Calu3 (cell line): ENCODE measurements around the gene SIRPD. TPM values are rescaled to one million over a fixed set of nuclear protein-coding genes. Genes with fewer than 3 reads are reported as not detected.

Source experiments
- BruUV-seq: library from RNA; stranded (reverse); fragments of 400-500 nt; replicated peaks from 2 replicates; lab custom pipeline; 2021; lab: Mats Ljungman, UMichigan
- CTCF ChIA-PET: fragments of 300-600 bp; sonication (Branson Sonifier 250); formaldehyde crosslinking; loops from one replicate; lab custom pipeline; 2022; ENCODE audit warnings: antibody characterized with exemption; lab: Charles Lee
- DNase-seq: peaks from one replicate; pipeline ENCODE4 v3.0.0; 2022
- H3K27ac Mint-ChIP-seq: one replicate; pipeline ENCODE4 v1.8.0; 2022; ENCODE audit warnings: mixed read lengths; ENCODE audit not compliant: unreplicated experiment
- H3K27me3 Mint-ChIP-seq: one replicate; pipeline ENCODE4 v1.8.0; 2022; ENCODE audit warnings: mixed read lengths; ENCODE audit not compliant: unreplicated experiment
- H3K36me3 Mint-ChIP-seq: one replicate; pipeline ENCODE4 v1.8.0; 2022; ENCODE audit warnings: mild to moderate bottlenecking, moderate library complexity, mixed read lengths; ENCODE audit not compliant: insufficient read depth, unreplicated experiment
- H3K4me1 Mint-ChIP-seq: one replicate; pipeline ENCODE4 v1.8.0; 2022; ENCODE audit warnings: mild to moderate bottlenecking, low read depth, mixed read lengths; ENCODE audit not compliant: unreplicated experiment
- H3K4me3 Mint-ChIP-seq: one replicate; pipeline ENCODE4 v1.8.0; 2022; ENCODE audit warnings: mild to moderate bottlenecking, low read depth, moderate library complexity, mixed read lengths; ENCODE audit not compliant: unreplicated experiment
- H3K9me3 Mint-ChIP-seq: one replicate; pipeline ENCODE4 v1.8.0; 2022; ENCODE audit warnings: low read depth, mixed read lengths; ENCODE audit not compliant: unreplicated experiment
- CTCF ChIP-seq: fragments of 200-600 bp; IDR thresholded peaks from one replicate; pipeline ENCODE4 v1.8.0; 2022; ENCODE audit warnings: antibody characterized with exemption; ENCODE audit not compliant: unreplicated experiment
- intact Hi-C: fragments of 100-400 bp; cut with micrococcal nuclease; formaldehyde crosslinking; loops from one replicate; pipeline ENCODE4 v1.10.0; 2022; ENCODE audit not compliant: unreplicated experiment
- total RNA-seq: library from RNA; stranded (reverse); gene quantifications from 2 replicates; pipeline ENCODE4 v1.2.3, GENCODE V29; 2022

SIRPD gene
- total RNA-seq, 1 experiment from 2014 or later: not detected

GRCh38 chr20:1508574-1508973 lies 48.9 kb downstream of the SIRPD start:
- BruUV-seq: no TSS peak
- Mint-ChIP-seq H3K4me1 (peaks cover 17% of the 10 kb centered on the region), H3K27ac (no peak overlapping the region), H3K9me3 (peaks cover 4% of the 10 kb centered on the region), H3K36me3 (no peaks in the 10 kb centered on the region), H3K4me3 (no peak overlapping the region), H3K27me3 (peaks cover 25% of the 10 kb centered on the region)
- DNase-seq: no peak
- no peak for TF ChIP-seq CTCF
- CTCF ChIA-PET: interaction anchor here (2.5 kb wide), 1 partner anchor 269 kb away, joined by 8 read pairs; no protein-coding TSS in a partner anchor
- intact Hi-C loops: loop anchor here (2.0 to 5.0 kb wide), 3 partner anchors 129 to 292 kb away; no protein-coding TSS in a partner anchor

- no peak overlapping the region for H3K4me3 Mint-ChIP-seq
- peaks cover 19% of the 10 kb centered on the region for H3K27me3 Mint-ChIP-seq
- H3K4me1 Mint-ChIP-seq: peaks cover 23% of the 10 kb centered on the region
- intact Hi-C loops: loop anchor here (5.0 kb wide), 1 partner anchor 130 kb away; no protein-coding TSS in a partner anchor
- no TSS peak for BruUV-seq
- H3K9me3 Mint-ChIP-seq: no peaks in the 10 kb centered on the region
- no peak for TF ChIP-seq CTCF
- no peak overlapping the region for H3K27ac Mint-ChIP-seq
- no peak for DNase-seq
- CTCF ChIA-PET: interaction anchor here (1.5 kb wide), 1 partner anchor 270 kb away, joined by 8 read pairs; no protein-coding TSS in a partner anchor
- no peaks in the 10 kb centered on the region for H3K36me3 Mint-ChIP-seq
Measured at GRCh38 chr20:1507276-1507675, 50.2 kb downstream of the SIRPD start.

GRCh38 chr20:1505871-1506270 lies 51.6 kb downstream of the SIRPD start:
- Mint-ChIP-seq H3K27me3 (peaks cover 5% of the 10 kb centered on the region), H3K4me1 (peaks cover 30% of the 10 kb centered on the region), H3K9me3 (no peaks in the 10 kb centered on the region), H3K4me3 (no peak overlapping the region), H3K36me3 (no peaks in the 10 kb centered on the region), H3K27ac (no peak overlapping the region)
- TF ChIP-seq CTCF: no peak
- no TSS peak for BruUV-seq
- CTCF ChIA-PET: interaction anchor here (1.5 kb wide), 1 partner anchor 271 kb away, joined by 8 read pairs; no protein-coding TSS in a partner anchor
- DNase-seq: no peak
- intact Hi-C loops: loop anchor here (5.0 kb wide), 1 partner anchor 131 kb away; no protein-coding TSS in a partner anchor

GRCh38 chr20:1505361-1505760 lies 52.1 kb downstream of the SIRPD start:
- peaks cover 2% of the 10 kb centered on the region for H3K9me3 Mint-ChIP-seq
- no peak for TF ChIP-seq CTCF
- CTCF ChIA-PET: no interaction called here
- H3K4me3 Mint-ChIP-seq: no peak overlapping the region
- intact Hi-C loops: loop anchor here (5.0 kb wide), 1 partner anchor 132 kb away; no protein-coding TSS in a partner anchor
- H3K27ac Mint-ChIP-seq: no peak overlapping the region
- peaks cover 4% of the 10 kb centered on the region for H3K36me3 Mint-ChIP-seq
- peaks cover 35% of the 10 kb centered on the region for H3K4me1 Mint-ChIP-seq
- H3K27me3 Mint-ChIP-seq: no peaks in the 10 kb centered on the region
- DNase-seq: no peak
- BruUV-seq: no TSS peak
